GM18951 (cell line): ENCODE results near the gene KLK8.

Experiments
- POLR2A ChIP-seq: IDR thresholded peaks from 4 replicates; pipeline ENCODE4 v1.6.1; 2011; ENCODE audit warnings: mild to moderate bottlenecking; ENCODE audit not compliant: insufficient read length, insufficient read depth; ENCODE audit errors: extremely low read depth
- in situ Hi-C: fragments of 300-500 bp; cut with MboI; formaldehyde crosslinking; loops from one replicate; pipeline ENCODE4 v1.12.0; 2022; ENCODE audit warnings: low sequenced_read_pairs, mixed read lengths, inconsistent platforms; ENCODE audit not compliant: unreplicated experiment

KLK8 gene, protein sequence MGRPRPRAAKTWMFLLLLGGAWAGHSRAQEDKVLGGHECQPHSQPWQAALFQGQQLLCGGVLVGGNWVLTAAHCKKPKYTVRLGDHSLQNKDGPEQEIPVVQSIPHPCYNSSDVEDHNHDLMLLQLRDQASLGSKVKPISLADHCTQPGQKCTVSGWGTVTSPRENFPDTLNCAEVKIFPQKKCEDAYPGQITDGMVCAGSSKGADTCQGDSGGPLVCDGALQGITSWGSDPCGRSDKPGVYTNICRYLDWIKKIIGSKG

GRCh38 chr19:51001515-51001914 lies at the start of gene KLK8:
TSS of gene KLK8 (minus strand) at chr19:51001604. CDS start at chr19:51001167, 437 bp downstream.
- in situ Hi-C loops, result no loop called here
- TF ChIP-seq POLR2A, result no peak

DNA sequence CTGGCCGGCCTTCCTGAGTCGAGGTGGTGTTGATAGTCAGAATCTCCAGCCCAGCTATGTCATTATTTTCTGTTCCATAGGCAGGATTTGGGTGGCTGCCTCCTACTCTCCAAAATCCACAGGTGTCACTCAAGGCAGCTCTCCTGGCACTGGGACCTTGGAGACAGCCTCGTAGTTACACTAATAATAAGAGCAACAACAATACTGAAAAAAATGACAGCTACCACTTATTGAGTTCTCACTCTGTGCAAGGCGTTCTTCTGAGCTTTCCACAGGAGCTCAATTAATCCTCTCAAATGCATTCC lies 45.6 kb upstream of the KLK8 start:
- in situ Hi-C loops, result no loop called here
- TF ChIP-seq POLR2A, result no peak

- in situ Hi-C loops, result no loop called here
- no peak for TF ChIP-seq POLR2A
These were observed 42.9 kb upstream of the KLK8 start for GRCh38 chr19:51044327-51044726.

DNA sequence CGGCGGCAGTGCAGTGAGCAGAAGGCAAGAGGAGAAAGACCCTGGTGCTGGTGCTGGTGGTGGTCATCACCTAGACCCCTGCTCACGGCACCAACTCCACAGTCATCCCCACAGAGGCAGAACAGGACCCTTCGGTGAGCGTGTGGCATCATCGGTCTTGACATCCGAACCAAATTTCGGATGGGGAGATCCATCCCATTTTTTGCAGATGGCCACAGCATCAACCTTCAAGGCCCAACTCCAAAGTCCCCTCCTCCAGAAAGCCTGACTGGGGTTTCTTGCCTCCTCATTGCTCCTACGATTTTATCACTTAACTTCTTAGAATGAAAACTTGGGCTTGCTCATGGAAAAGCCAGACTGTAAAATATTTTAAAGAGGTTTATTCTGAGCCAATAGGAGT lies 42.1 kb upstream of the KLK8 start:
- in situ Hi-C loops, result no loop called here
- TF ChIP-seq POLR2A, result no peak

- in situ Hi-C loops, result no loop called here
- no peak for TF ChIP-seq POLR2A
These were observed 38.7 kb upstream of the KLK8 start for GRCh38 chr19:51040151-51040550.

GRCh38 chr19:51036519-51036918 lies 35.1 kb upstream of the KLK8 start:
- in situ Hi-C loops, result no loop called here
- no peak for TF ChIP-seq POLR2A

DNA sequence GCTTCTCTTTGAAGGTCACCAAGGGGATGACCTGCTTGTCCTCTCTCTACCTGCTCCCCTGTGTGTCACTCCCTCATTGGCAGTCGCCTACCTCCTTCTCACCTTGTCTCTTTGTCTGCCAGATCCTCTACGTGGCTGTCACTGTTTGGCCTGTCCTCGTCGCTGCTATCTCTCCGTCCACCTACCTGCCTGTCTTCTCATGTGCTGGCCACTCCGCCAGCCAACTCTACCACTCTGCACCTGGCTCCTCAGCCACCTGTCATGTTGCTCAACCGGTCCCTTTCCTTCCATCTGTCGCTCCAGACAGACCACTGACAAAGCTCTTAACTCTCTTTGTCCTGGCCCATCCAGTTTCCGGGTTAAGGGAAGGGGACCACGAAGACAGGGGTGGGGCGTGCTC lies 33.3 kb upstream of the KLK8 start, which contains the start of gene KLK12:
Gene KLK12 (minus strand): TSS at position 299 of the 400 bp plus-strand sequence. CDS start 381 bp downstream, outside the sequence.
- no peak for TF ChIP-seq POLR2A
- in situ Hi-C loops, result no loop called here

GRCh38 chr19:51031880-51032225 lies 30.4 kb upstream of the KLK8 start:
- in situ Hi-C loops, result no loop called here

GRCh38 chr19:51031220-51031879 lies 29.9 kb upstream of the KLK8 start:
- in situ Hi-C loops, result no loop called here
- TF ChIP-seq POLR2A, result no peak

More at GRCh38 chr19:51031880-51032225, 30.4 kb upstream of the KLK8 start:
- no peak for TF ChIP-seq POLR2A

- no peak for TF ChIP-seq POLR2A
These were observed 29.2 kb upstream of the KLK8 start for GRCh38 chr19:51030631-51031030.

DNA sequence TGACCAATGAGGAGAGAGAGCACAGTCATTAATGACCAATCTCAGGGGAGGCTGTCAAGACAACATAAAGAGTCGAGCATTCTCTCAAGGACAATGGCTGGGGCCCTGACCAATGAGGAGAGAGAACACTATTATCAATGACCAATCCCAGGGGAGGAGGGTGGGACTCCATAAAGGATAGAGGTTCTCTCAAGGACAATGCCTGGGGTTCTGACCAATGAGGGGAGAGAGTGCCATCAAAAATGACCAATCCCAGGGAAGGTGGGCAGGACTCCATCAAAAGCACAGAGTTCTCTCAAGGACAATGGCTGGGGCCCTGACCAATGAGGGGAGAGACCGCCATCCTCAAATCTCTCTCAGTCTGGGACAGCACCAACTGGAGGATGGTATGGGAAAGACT lies 28.3 kb upstream of the KLK8 start:
- in situ Hi-C loops, result no loop called here
- no peak for TF ChIP-seq POLR2A

More at GRCh38 chr19:51030631-51031030, 29.2 kb upstream of the KLK8 start:
- in situ Hi-C loops, result no loop called here

GRCh38 chr19:51027873-51028272 lies 26.5 kb upstream of the KLK8 start:
- TF ChIP-seq POLR2A, result no peak
- in situ Hi-C loops, result no loop called here

DNA sequence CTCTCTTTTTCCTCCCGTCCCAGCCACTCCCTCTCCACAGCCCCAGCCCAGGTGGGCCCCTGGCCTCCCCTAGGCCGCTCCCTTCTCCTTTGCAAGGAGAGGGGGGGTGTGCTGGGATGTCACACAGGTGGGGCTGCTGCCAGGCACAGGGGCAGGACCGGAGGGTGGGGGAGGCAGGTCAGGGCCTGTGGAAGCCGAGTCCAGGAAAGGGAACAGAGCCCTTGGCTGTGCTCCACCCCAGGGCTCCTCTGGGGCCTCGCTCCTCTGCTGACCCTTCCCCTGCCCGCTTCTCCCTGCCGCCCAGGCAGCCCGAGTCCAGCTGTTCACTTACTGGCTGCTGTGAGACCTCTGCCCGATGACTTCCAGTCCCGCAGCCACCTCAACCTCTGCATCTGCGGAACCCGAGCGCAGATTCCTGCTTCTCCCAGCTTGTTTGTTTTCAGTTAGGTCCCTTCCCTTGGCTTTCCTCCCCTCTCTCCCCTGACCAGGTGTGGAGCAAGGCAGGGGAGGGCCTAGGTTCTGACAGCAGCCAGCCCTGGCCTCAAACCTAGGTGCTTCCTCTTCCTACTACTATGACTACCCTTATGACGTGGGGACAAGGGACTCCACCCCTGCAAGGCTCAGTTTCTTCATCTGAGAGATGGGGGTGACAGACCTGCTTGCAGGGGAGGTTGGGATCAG lies 25.9 kb upstream of the KLK8 start:
- no peak for TF ChIP-seq POLR2A
- in situ Hi-C loops, result no loop called here

DNA sequence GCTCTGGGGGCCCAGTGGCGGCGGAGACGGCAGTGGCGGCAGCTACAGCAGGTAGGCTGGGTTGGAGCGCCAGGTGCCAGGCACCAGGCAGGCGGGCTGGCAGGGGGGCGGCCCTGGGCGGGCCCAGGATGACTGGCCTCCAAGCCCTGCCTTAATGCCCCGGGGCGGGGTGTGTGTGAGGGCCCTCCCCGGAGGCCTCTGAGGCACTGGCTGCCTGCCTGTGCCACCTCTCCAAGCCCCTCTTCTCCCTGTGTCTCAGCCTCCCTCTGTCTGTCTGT lies 25.1 kb upstream of the KLK8 start, which contains the start of gene KLK11:
Gene KLK11 (minus strand): TSS at position 63 of the 278 bp plus-strand sequence. CDS start 985 bp downstream, outside the sequence.
- TF ChIP-seq POLR2A, result no peak
- in situ Hi-C loops, result no loop called here

DNA sequence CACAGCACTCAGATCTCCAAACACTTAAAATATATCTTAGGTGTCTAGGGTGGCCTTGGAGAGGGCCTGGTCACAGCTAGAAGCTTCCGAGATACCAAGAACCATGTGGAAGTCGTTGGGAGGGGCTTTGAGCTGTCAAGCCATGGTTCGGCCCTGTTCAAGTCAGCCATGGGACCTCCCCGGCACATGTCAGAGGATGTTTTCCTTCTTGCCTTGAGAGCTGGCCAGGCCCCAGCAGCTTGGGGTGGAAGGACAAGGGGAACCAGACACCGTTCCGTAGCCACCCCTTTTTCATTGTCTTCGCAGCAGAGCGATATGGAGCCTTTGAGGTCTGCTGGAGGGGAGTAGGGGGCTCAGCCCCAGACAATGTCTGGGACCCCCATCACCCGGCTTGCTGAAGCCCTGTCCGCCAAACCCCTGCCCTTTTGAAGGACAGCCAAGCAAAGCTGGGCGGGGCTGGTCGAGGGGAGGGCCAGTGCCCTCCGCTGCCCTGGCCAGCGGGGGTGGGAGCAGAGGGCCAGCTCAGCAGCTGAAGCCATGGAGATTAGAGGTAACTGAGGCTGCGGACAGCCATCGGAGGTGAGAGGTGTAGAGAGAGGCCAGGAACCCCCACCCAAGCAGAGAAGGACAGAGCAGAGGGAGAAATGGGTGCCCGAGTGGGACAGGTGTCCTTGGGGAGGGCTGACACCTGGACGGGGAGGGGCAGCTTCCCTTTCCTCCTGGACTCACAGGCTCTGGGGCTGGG lies 24.6 kb upstream of the KLK8 start:
- in situ Hi-C loops, result no loop called here
- no peak for TF ChIP-seq POLR2A
